NCI-H2227 (cell line): ENCODE data around the gene MUC5B.
"Not testable (repeated sequence)": the region's sequence is repeated elsewhere in the genome, so short reads cannot be mapped to it uniquely, and the experiment has no call there.

Experiments used
- DNase-seq: peaks from one replicate; lab custom pipeline; 2025; ENCODE audit not compliant: unreplicated experiment; lab: John Stamatoyannopoulos, UW

Gene MUC5B

GRCh38 chr11:1222491-1223345, at the start of gene MUC5B:
MUC5B (plus strand) TSS chr11:1223066; CDS start chr11:1223124, 58 bp downstream.
- DNase-seq: no peak

- not testable (repeated sequence) for DNase-seq
These were observed 49.5 kb upstream of the MUC5B start for GRCh38 chr11:1173396-1173795.

- DNase-seq: no peak
These were observed 48.2 kb upstream of the MUC5B start for GRCh38 chr11:1174441-1175370.

GRCh38 chr11:1175461-1176223, 47.2 kb upstream of the MUC5B start:
- no peak for DNase-seq

DNA sequence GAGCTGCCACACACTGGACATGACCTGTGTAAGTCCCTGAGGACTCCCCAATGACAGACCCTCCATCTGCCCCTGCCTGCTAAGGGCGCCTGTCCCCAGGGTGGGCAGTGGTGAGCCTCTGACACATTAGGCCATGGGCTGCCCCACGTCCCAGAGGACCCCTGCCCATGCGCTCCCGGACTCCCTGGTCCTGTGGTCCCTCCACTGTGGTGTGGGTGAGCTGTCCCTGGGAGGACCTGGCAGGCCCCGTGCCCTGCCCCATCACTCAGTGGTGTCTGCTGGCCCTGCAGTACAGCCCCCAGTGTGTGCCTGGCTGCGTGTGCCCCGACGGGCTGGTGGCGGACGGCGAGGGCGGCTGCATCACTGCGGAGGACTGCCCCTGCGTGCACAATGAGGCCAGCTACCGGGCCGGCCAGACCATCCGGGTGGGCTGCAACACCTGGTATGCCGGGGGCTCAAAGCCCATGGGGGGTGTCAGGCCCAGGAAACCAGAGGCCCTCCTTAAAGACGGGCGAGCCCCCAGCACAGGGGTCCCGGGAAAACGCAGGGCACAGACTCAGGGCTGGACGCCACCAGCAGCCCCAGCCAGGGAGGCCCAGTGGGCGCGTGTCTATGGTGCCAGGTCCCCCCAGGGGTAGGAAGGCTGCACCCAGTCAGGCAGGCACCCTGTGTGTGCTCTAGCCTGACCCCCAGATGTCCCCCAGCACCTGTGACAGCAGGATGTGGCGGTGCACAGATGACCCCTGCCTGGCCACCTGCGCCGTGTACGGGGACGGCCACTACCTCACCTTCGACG, 46.4 kb upstream of the MUC5B start:
- no peak for DNase-seq

DNA sequence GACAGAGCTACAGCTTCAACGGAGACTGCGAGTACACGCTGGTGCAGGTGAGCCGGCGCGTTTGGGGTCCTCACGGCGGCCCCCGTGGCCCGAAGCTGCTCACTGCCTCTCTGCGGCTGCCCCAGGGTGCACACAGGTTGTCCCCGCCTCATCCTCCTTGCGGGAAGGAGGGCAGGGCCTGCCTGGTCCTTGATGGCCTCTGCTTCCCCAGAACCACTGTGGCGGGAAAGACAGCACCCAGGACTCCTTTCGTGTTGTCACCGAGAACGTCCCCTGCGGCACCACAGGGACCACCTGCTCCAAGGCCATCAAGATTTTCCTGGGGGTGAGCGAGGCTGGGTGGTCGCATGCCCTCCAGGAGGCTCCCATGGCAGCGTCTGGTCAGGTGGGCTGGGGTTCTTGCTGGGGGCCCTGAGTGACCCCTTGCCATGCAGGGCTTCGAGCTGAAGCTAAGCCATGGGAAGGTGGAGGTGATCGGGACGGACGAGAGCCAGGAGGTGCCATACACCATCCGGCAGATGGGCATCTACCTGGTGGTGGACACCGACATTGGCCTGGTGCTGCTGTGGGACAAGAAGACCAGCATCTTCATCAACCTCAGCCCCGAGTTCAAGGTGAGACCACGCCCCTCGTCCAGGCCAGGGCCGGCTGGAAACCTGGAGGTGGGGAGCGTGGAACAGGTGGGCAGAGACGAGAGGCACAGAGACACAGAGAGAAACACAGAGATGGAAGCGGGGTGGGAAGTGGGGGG, 45.7 kb upstream of the MUC5B start:
- DNase-seq: no peak

DNA sequence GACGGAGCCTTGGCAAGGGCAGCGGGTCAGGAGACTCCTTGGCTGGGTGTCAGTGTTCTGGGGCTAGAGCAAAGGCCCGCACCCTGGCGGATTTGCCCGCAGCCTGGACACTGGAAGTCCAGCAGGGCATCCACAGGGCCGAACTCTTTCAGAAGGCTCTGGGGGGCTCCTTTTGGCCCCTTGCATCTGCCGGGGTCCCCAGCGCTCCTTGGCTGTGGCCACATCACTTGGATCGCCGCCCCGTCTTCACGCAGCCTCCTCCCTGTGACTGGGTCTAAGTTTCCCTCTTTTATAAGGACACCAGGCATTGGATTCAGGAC, 45.1 kb upstream of the MUC5B start:
- no peak for DNase-seq

- no peak for DNase-seq
These were observed 44.5 kb upstream of the MUC5B start for GRCh38 chr11:1178201-1178885.

- DNase-seq: no peak
These were observed 44.0 kb upstream of the MUC5B start for GRCh38 chr11:1178906-1179305.

GRCh38 chr11:1179641-1180040, 43.2 kb upstream of the MUC5B start:
- no peak for DNase-seq

- no peak for DNase-seq
These were observed 42.7 kb upstream of the MUC5B start for GRCh38 chr11:1180171-1180570.

DNA sequence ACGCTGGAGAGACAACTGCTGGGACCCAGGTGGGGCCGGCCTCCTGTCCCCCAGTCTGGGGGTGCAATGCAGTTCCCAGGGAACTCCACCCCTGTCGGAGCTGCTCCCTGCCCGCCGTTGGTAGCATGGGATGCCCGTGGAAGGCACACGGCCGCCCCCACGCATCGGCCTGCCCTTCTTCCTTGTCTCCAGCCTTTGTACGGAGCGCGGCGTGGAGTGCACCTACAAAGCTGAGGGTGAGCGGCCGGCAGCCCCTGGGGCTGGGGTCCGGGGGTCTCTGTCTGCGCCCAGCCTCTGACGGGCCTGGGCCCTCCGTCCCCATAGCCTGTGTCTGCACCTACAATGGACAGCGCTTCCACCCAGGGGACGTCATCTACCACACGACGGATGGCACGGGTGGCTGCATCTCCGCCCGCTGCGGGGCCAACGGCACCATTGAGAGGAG, 41.9 kb upstream of the MUC5B start:
- no peak for DNase-seq

GRCh38 chr11:1181420-1181819, 41.4 kb upstream of the MUC5B start:
- DNase-seq: no peak

GRCh38 chr11:1181853-1182535, 40.9 kb upstream of the MUC5B start:
- DNase-seq: no peak

DNA sequence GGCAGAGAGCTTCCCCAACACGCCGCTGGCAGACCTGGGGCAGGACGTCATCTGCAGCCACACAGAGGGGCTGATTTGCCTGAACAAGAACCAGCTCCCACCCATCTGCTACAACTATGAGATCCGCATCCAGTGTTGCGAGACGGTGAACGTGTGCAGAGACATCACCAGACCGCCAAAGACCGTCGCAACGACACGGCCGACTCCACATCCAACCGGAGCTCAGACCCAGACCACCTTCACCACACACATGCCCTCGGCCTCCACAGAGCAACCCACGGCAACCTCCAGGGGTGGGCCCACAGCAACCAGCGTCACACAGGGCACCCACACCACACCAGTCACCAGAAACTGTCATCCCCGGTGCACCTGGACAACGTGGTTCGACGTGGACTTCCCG, 38.7 kb upstream of the MUC5B start:
- not testable (repeated sequence) for DNase-seq

- DNase-seq: not testable (repeated sequence)
These were observed 34.3 kb upstream of the MUC5B start for GRCh38 chr11:1188451-1189130.

GRCh38 chr11:1189816-1190215, 33.0 kb upstream of the MUC5B start:
- not testable (repeated sequence) for DNase-seq
